Measurements from ENCODE around the gene ARID2. TPM values are rescaled to one million over a fixed set of nuclear protein-coding genes. Genes with fewer than 3 reads are reported as not detected.

The ARID2 gene
- total RNA-seq, 1 donor from 2014 or later: 49.7 TPM

DNA sequence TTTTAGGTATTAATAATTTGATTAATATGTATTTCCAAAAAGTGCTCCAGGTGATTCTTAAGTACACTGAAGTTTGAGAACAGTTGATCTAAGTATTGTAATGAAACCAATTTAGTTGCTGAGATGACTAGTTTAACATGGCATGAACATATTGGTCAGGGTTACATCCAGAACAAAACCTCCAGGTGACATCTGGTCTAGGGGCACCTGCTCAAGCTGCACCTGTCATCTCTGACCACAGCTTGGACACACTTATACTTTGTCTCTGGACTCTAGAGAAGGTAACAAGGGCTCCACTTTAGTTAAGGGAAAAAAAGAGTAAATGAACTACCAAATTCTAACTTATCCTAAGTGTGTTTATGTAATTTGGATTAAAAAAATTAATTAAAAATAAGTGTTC lies 8.1 kb downstream of the ARID2 start:
- Mint-ChIP-seq H3K4me1 (ENCODE audit: unreplicated experiment) (peaks cover 9% of the 10 kb centered on the region), H3K4me3 (no peak overlapping the region), H3K36me3 (peaks cover 58% of the 10 kb centered on the region), H3K27ac (no peak overlapping the region), H3K27me3 (no peaks in the 10 kb centered on the region), H3K9me3 (peaks cover 11% of the 10 kb centered on the region)
- TF ChIP-seq, protein P1, sequence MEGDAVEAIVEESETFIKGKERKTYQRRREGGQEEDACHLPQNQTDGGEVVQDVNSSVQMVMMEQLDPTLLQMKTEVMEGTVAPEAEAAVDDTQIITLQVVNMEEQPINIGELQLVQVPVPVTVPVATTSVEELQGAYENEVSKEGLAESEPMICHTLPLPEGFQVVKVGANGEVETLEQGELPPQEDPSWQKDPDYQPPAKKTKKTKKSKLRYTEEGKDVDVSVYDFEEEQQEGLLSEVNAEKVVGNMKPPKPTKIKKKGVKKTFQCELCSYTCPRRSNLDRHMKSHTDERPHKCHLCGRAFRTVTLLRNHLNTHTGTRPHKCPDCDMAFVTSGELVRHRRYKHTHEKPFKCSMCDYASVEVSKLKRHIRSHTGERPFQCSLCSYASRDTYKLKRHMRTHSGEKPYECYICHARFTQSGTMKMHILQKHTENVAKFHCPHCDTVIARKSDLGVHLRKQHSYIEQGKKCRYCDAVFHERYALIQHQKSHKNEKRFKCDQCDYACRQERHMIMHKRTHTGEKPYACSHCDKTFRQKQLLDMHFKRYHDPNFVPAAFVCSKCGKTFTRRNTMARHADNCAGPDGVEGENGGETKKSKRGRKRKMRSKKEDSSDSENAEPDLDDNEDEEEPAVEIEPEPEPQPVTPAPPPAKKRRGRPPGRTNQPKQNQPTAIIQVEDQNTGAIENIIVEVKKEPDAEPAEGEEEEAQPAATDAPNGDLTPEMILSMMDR (conservative IDR thresholded peaks at IDR 0.05): no peak
- no peak for DNase-seq (ENCODE audit: extremely low spot score, unreplicated experiment)

DNA sequence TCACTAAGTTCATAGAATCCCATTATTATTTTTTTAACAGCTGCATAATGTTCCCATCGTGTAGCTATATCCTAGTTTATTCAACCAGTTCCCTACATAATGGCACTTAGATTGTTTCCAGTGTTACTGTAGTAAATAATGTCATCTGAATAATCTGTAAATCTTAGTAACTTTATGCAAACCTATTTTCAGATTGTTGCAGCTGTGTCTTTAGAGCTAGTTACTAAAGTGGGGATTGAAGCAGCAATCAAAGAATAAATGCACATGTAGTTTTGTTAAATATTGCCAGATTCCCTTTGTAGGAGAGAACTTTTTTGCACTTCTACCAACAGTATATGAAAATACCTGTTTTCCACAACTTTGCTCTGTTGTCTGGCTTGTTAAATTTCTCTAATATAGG lies 13.1 kb downstream of the ARID2 start:
- H3K4me3 Mint-ChIP-seq: no peak overlapping the region
- H3K4me1 Mint-ChIP-seq (ENCODE audit: unreplicated experiment): no peaks in the 10 kb centered on the region
- DNase-seq (ENCODE audit: extremely low spot score, unreplicated experiment): no peak
- H3K27me3 Mint-ChIP-seq: no peaks in the 10 kb centered on the region
- H3K36me3 Mint-ChIP-seq: peaks cover 37% of the 10 kb centered on the region
- TF ChIP-seq, protein P1 (conservative IDR thresholded peaks at IDR 0.05): no peak
- H3K27ac Mint-ChIP-seq: no peak overlapping the region
- peaks cover 5% of the 10 kb centered on the region for H3K9me3 Mint-ChIP-seq

DNA sequence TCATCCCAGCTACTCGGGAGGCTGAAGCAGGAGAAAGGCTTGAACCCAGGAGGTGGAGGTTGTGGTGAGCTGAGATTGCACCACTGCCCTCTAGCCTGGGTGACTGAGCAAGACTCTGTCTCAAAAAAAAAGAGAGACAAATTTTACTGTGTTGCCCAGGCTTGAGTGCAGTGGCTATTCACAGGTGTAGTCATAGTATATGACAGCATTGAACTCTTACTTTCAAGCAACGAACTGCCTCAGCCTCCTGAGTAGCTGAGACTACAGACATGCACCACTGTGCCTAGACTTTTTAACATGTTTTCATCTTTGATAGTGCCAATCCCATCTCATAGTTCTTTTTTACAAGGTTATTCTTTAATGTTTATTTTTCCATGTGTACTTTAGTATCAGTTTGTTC lies 13.7 kb downstream of the ARID2 start:
- no peaks in the 10 kb centered on the region for H3K27me3 Mint-ChIP-seq
- peaks cover 5% of the 10 kb centered on the region for H3K9me3 Mint-ChIP-seq
- no peak for DNase-seq (ENCODE audit: extremely low spot score, unreplicated experiment)
- no peaks in the 10 kb centered on the region for H3K4me1 Mint-ChIP-seq (ENCODE audit: unreplicated experiment)
- TF ChIP-seq, protein P1 (conservative IDR thresholded peaks at IDR 0.05): no peak
- no peak overlapping the region for H3K4me3 Mint-ChIP-seq
- H3K36me3 Mint-ChIP-seq: peaks cover 35% of the 10 kb centered on the region
- H3K27ac Mint-ChIP-seq: no peak overlapping the region

DNA sequence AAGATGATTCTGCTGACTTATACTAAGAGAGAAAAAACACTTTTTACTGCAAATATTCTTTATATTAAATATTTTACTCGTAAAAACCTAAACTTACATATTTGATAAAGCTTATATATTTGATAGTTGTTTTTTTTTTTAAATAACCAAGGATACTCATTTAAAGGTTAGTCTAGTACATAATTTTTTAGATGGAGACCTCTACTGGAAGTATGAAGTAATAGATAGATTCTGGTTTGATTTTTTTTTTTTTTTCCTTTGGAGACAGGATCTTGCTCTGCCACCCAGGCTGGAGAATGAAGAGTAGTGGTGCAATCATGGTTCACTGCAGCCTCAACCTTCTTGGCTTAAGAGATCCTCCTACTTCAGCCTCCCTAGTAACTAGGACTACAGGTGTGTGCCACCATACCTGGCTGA lies 16.4 kb downstream of the ARID2 start:
- Mint-ChIP-seq H3K36me3 (peaks cover 45% of the 10 kb centered on the region), H3K9me3 (peaks cover 6% of the 10 kb centered on the region), H3K27ac (no peak overlapping the region), H3K27me3 (no peaks in the 10 kb centered on the region), H3K4me1 (ENCODE audit: unreplicated experiment) (no peaks in the 10 kb centered on the region), H3K4me3 (no peak overlapping the region)
- TF ChIP-seq, protein P1 (conservative IDR thresholded peaks at IDR 0.05): peak; percentile 51
- no peak for DNase-seq (ENCODE audit: extremely low spot score, unreplicated experiment)

DNA sequence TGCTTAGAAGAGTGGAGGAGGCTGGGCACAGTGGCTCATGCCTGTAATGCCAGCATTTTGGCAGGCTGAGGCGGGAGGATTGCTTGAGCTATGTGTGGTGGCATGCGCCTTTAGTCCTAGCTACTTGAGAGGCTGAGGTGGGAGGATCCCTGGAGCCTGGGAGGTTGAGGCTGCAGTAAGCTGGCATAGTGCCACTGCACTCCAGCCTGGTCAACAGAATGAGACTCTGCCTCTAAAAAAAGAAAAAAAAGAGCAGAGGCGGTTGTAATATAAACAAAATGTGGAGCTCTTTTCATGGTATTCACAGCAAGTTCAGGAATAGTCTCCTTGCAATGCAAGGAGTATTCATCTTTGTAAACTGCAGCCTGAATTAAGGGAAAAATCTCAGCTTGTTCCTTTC lies 27.2 kb downstream of the ARID2 start:
- Mint-ChIP-seq H3K27ac (no peak overlapping the region), H3K4me1 (ENCODE audit: unreplicated experiment) (peaks cover 22% of the 10 kb centered on the region), H3K9me3 (no peaks in the 10 kb centered on the region), H3K4me3 (no peak overlapping the region), H3K27me3 (no peaks in the 10 kb centered on the region), H3K36me3 (peaks cover 24% of the 10 kb centered on the region)
- TF ChIP-seq, protein P1 (conservative IDR thresholded peaks at IDR 0.05): no peak
- DNase-seq (ENCODE audit: extremely low spot score, unreplicated experiment): no peak

DNA sequence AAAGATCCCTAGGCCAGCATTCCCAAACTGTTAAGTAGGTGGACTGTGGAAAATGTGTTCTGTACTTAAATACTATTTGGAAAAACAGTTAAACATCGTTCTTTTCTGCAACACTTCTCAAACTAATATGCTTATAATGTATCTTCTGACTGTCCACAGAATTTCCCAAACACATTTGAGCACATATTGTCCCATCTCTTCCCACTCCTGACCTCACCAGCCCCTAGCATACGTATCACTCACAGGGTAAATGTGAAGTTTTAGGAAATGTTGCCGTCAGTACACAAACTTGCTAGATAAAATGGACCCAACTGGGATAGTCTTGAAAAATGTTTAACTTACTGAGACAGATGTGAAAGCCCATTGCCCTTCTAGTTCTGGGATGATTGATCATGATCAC lies 27.7 kb downstream of the ARID2 start:
- Mint-ChIP-seq H3K27ac (no peak overlapping the region), H3K36me3 (peaks cover 23% of the 10 kb centered on the region), H3K4me1 (ENCODE audit: unreplicated experiment) (peaks cover 22% of the 10 kb centered on the region), H3K4me3 (no peak overlapping the region), H3K9me3 (no peaks in the 10 kb centered on the region), H3K27me3 (no peaks in the 10 kb centered on the region)
- no peak for DNase-seq (ENCODE audit: extremely low spot score, unreplicated experiment)
- TF ChIP-seq, protein P1 (conservative IDR thresholded peaks at IDR 0.05): no peak
